OCI-M1 (cell line): Measurements from ENCODE around the gene F2.
A peak's percentile ranks its signal among the peaks of the same experiment; 100 is the strongest.

Experiments
- DNase-seq: peaks from one replicate; lab custom pipeline; 2025; lab: John Stamatoyannopoulos, UW

Gene F2

GRCh38 chr11:46743693-46744339 lies 24.8 kb downstream of the F2 start:
- no peak for DNase-seq

GRCh38 chr11:46745328-46745727 lies 26.3 kb downstream of the F2 start:
- no peak for DNase-seq

- DNase-seq, result no peak
Measured at GRCh38 chr11:46745995-46746394, 27.0 kb downstream of the F2 start.

GRCh38 chr11:46747150-46747549 lies 28.1 kb downstream of the F2 start:
- DNase-seq, result no peak

- DNase-seq, result peak; percentile 81
Measured at GRCh38 chr11:46755962-46756361, 36.9 kb downstream of the F2 start.

- DNase-seq, result no peak
Measured at GRCh38 chr11:46759196-46759595, 40.2 kb downstream of the F2 start.

- no peak for DNase-seq
Measured at GRCh38 chr11:46760429-46761128, 41.6 kb downstream of the F2 start.

GRCh38 chr11:46761807-46762206 lies 42.8 kb downstream of the F2 start:
- no peak for DNase-seq

- DNase-seq, result no peak
Measured at GRCh38 chr11:46762248-46762647, 43.2 kb downstream of the F2 start.

GRCh38 chr11:46766656-46767055 lies 47.6 kb downstream of the F2 start:
- DNase-seq, result no peak

GRCh38 chr11:46769636-46770221 lies 50.7 kb downstream of the F2 start:
- DNase-seq, result no peak

GRCh38 chr11:46776878-46777277 lies 57.9 kb downstream of the F2 start:
- DNase-seq, result no peak

- no peak for DNase-seq
Measured at GRCh38 chr11:46778416-46778815, 59.4 kb downstream of the F2 start.
